H1 (cell line): Measurements from ENCODE around the gene TMIGD3. TPM values are rescaled to one million over a fixed set of nuclear protein-coding genes. Genes with fewer than 3 reads are reported as not detected.

ENCODE experiments used
- CBX8 ChIP-seq: fragments of 300-800, 300-1000 bp; sonication (generic); IDR thresholded peaks from 2 replicates; pipeline ENCODE4 v1.7.1; 2016; ENCODE audit warnings: low read depth, low read length, borderline replicate concordance
- CHD1 ChIP-seq: IDR thresholded peaks from 2 replicates; pipeline ENCODE4 v1.6.1; 2012; ENCODE audit warnings: low read depth, low read length, improper control_type of control experiment
- CHD7 ChIP-seq: fragments of 300-600 bp; sonication (generic); IDR thresholded peaks from 2 replicates; pipeline ENCODE4 v1.7.1; 2012; ENCODE audit warnings: low read length, moderate library complexity, mild to moderate bottlenecking, inconsistent platforms; ENCODE audit not compliant: insufficient replicate concordance
- FOSL1 ChIP-seq: IDR thresholded peaks from 2 replicates; pipeline ENCODE4 v1.6.1; 2011; ENCODE audit warnings: mild to moderate bottlenecking, low read depth, low read length, moderate library complexity; ENCODE audit not compliant: insufficient read depth
- GTF2F1 ChIP-seq: IDR thresholded peaks from 2 replicates; pipeline ENCODE4 v1.6.1; 2012; ENCODE audit warnings: low read depth, low read length, improper control_type of control experiment, borderline replicate concordance
- KDM5A ChIP-seq: fragments of 200-600 bp; IDR thresholded peaks from 2 replicates; pipeline ENCODE4 v1.7.1; 2012; ENCODE audit warnings: mild to moderate bottlenecking, low read length, inconsistent platforms, mixed read lengths
- SIRT6 ChIP-seq: IDR thresholded peaks from one replicate; pipeline ENCODE4 v1.7.1; 2012; ENCODE audit warnings: low read length, inconsistent platforms
- SRF ChIP-seq: IDR thresholded peaks from 2 replicates; pipeline ENCODE4 v1.6.1; 2011; ENCODE audit warnings: mild to moderate bottlenecking, low read depth, low read length, moderate library complexity
- YY1 ChIP-seq: IDR thresholded peaks from 2 replicates; pipeline ENCODE4 v1.6.1; 2011; ENCODE audit warnings: low read depth, mild to moderate bottlenecking, low read length
- polyA plus RNA-seq, 7 experiments: library from polyadenylated mRNA; depleted of rRNA in 3 of 7; stranded (reverse) in 5 of 7; unstranded in 2 of 7; fragments of >200 nt in 5 of 7; fragments of 200-250 nt in 2 of 7; gene quantifications; 1 replicate in 5 of 7; 2 replicates in 1 of 7; 4 replicates in 1 of 7; pipeline versions ENCODE4 v1.2.1 to v1.2.3, GENCODE V29; 2011 to 2013; ENCODE audit warnings: missing spikeins in 2 of 7, mixed read lengths in 2 of 7
- total RNA-seq: library from RNA; stranded (reverse); fragmentation: NEBNext Ultra II Directional; extraction: Animal tissue kit (Norgen Biotek cat#: 25700); gene quantifications from 2 replicates; pipeline ENCODE4 v1.2.1, GENCODE V29; 2021

Gene TMIGD3
- total and polyA plus RNA-seq, 2 of the 8 experiments (the other 6 are each of a cell fraction or from before 2014, with no cell fraction given), result not detected

GRCh38 chr1:111520053-111520452, 16.6 kb upstream of the TMIGD3 start (continued):
- no peak for TF ChIP-seq CHD7
- no peak for TF ChIP-seq YY1
- no peak for TF ChIP-seq GTF2F1
- TF ChIP-seq CBX8, result no peak
- no peak for TF ChIP-seq KDM5A
- no peak for TF ChIP-seq FOSL1
- TF ChIP-seq SRF, result no peak
- no peak for TF ChIP-seq SIRT6
- no peak for TF ChIP-seq CHD1
